Endothelial cell of umbilical vein (primary cell): ENCODE results near the gene MN1. TPM values are rescaled to one million over a fixed set of nuclear protein-coding genes. Genes with fewer than 3 reads are reported as not detected.

ENCODE experiments used
- BruUV-seq: library from RNA; stranded (reverse); fragments of 400-500 nt; replicated peaks from 2 replicates; lab custom pipeline; 2021; lab: Mats Ljungman, UMichigan
- CTCF ChIA-PET: fragments of 300-600, 350-600 bp; sonication (Branson Sonifier 250); formaldehyde crosslinking; loops from one replicate; lab custom pipeline; 2021; ENCODE audit warnings: antibody characterized with exemption, inconsistent platforms; lab: Charles Lee
- POLR2A ChIA-PET: fragments of 300-600, 350-600 bp; sonication (Branson Sonifier 250); formaldehyde crosslinking; loops from one replicate; lab custom pipeline; 2021; ENCODE audit warnings: antibody characterized with exemption, inconsistent platforms; lab: Charles Lee
- DNase-seq: peaks from one replicate; pipeline ENCODE4 v3.0.0-alpha.2; 2011; ENCODE audit warnings: low read depth, low spot score
- FAIRE-seq: peaks from 2 replicates; lab custom pipeline; 2011; peaks lifted over from hg19 to GRCh38; lab: Jason Lieb, UNC
- H2AFZ ChIP-seq: 2 replicates; pipeline ENCODE4 v1.6.0; 2012; ENCODE audit warnings: low read depth, low read length, control low read depth, inconsistent platforms
- H3K27ac ChIP-seq: 2 replicates; pipeline ENCODE4 v1.5.1; 2011; ENCODE audit warnings: low read depth, mild to moderate bottlenecking, control low read depth, low read length, moderate library complexity; ENCODE audit not compliant: insufficient read depth
- H3K27me3 ChIP-seq, 2 experiments: 2 replicates each; pipeline versions ENCODE4 v1.6.0 to v1.6.1; 2011; ENCODE audit warnings: low read length in 2 of 2, mixed read lengths in 1 of 2; ENCODE audit not compliant: control insufficient read depth in 2 of 2, insufficient read depth in 2 of 2
- H3K36me3 ChIP-seq, 2 experiments: 2 replicates in 1 of 2; 3 replicates in 1 of 2; pipeline ENCODE4 v1.5.1; 2011; ENCODE audit warnings: low read length in 2 of 2, mild to moderate bottlenecking in 1 of 2, moderate library complexity in 1 of 2; ENCODE audit not compliant: control insufficient read depth in 2 of 2, insufficient read depth in 2 of 2; ENCODE audit errors: extremely low read depth in 1 of 2
- H3K4me1 ChIP-seq: 3 replicates; pipeline ENCODE4 v1.5.1; 2011; ENCODE audit warnings: mild to moderate bottlenecking, low read length; ENCODE audit not compliant: control insufficient read depth, insufficient read depth; ENCODE audit errors: extremely low read depth
- H3K4me2 ChIP-seq: 2 replicates; pipeline ENCODE4 v1.6.1; 2011; ENCODE audit warnings: low read length, control low read depth, mixed read lengths; ENCODE audit not compliant: insufficient read depth
- H3K4me3 ChIP-seq, 3 experiments: fragments of 200-600 bp in 1 of 3; sonication (generic), shearing (Covaris generic) in 1 of 3; replicated peaks in 1 of 3; 2 replicates each; pipeline ENCODE4 v1.5.1; 2011 to 2016; ENCODE audit warnings: control low read depth in 3 of 3, low read length in 3 of 3, mild to moderate bottlenecking in 2 of 3, inconsistent platforms in 1 of 3, low read depth in 1 of 3, moderate library complexity in 1 of 3; ENCODE audit not compliant: insufficient read depth in 1 of 3
- H3K79me2 ChIP-seq: 2 replicates; pipeline ENCODE4 v1.6.0; 2012; ENCODE audit warnings: low read length, inconsistent platforms; ENCODE audit not compliant: control insufficient read depth, insufficient read depth
- H3K9ac ChIP-seq: replicated peaks from 2 replicates; pipeline ENCODE3; 2011; ENCODE audit warnings: low read length, control low read depth; ENCODE audit not compliant: insufficient read depth; ENCODE audit errors: extremely low read depth
- H3K9me1 ChIP-seq: replicated peaks from 3 replicates; pipeline ENCODE4 v1.6.0; 2011; ENCODE audit warnings: mild to moderate bottlenecking, low read length; ENCODE audit not compliant: control insufficient read depth, insufficient read depth; ENCODE audit errors: extremely low read depth
- H3K9me3 ChIP-seq: replicated peaks from 2 replicates; pipeline ENCODE4 v1.5.1; 2012; ENCODE audit warnings: low read length, inconsistent platforms; ENCODE audit not compliant: control insufficient read depth, insufficient read depth
- H4K20me1 ChIP-seq: replicated peaks from 2 replicates; pipeline ENCODE3; 2011; ENCODE audit warnings: mild to moderate bottlenecking, low read length; ENCODE audit not compliant: control insufficient read depth, insufficient read depth; ENCODE audit errors: extremely low read depth
- EZH2 ChIP-seq: IDR thresholded peaks from 2 replicates; pipeline ENCODE4 v1.6.1; 2012; ENCODE audit warnings: borderline replicate concordance, low read depth, mild to moderate bottlenecking, moderate library complexity, low read length, inconsistent platforms; ENCODE audit not compliant: severe bottlenecking
- FOS ChIP-seq: IDR thresholded peaks from 2 replicates; pipeline ENCODE4 v1.6.1; 2011; ENCODE audit warnings: mild to moderate bottlenecking, low read length, moderate library complexity, borderline replicate concordance; ENCODE audit not compliant: insufficient read depth
- GATA2 ChIP-seq: IDR thresholded peaks from 2 replicates; pipeline ENCODE4 v1.7.0; 2011; ENCODE audit warnings: low read depth, mild to moderate bottlenecking, moderate library complexity, mixed read lengths, low read length; ENCODE audit not compliant: insufficient read length, insufficient read depth
- JUN ChIP-seq: IDR thresholded peaks from 2 replicates; pipeline ENCODE4 v1.6.1; 2011; ENCODE audit warnings: borderline replicate concordance, low read depth; ENCODE audit not compliant: insufficient read length, insufficient read depth
- MYC ChIP-seq: IDR thresholded peaks from one replicate; pipeline ENCODE4 v1.6.1; 2011; ENCODE audit warnings: mild to moderate bottlenecking, low read depth, low read length
- POLR2A ChIP-seq: IDR thresholded peaks from 2 replicates; pipeline ENCODE4 v1.6.1; 2012; ENCODE audit warnings: low read depth, mild to moderate bottlenecking, control low read depth, low read length
- POLR2AphosphoS5 ChIP-seq: IDR thresholded peaks from 2 replicates; pipeline ENCODE4 v1.6.1; 2012; ENCODE audit warnings: low read depth, mild to moderate bottlenecking, control low read depth, low read length, moderate library complexity; ENCODE audit not compliant: insufficient read depth
- dilution Hi-C: fragments of 300-500 bp; cut with MboI; formaldehyde crosslinking; loops from one replicate; pipeline ENCODE4 v1.15.0; 2019; ENCODE audit warnings: low sequenced_read_pairs; ENCODE audit not compliant: extremely low pct_ligation_motif_present
- intact Hi-C: fragments of 100-400 bp; cut with micrococcal nuclease; formaldehyde crosslinking; loops from one replicate; pipeline ENCODE4 v1.10.0; 2022
- polyA plus RNA-seq, 4 experiments: library from polyadenylated mRNA; depleted of rRNA in 3 of 4; stranded (reverse) in 3 of 4; unstranded in 1 of 4; fragments of >200 nt; gene quantifications; 2 replicates each; pipeline versions ENCODE4 v1.2.1 to v1.2.3, GENCODE V29; 2011 to 2012; ENCODE audit warnings: missing spikeins in 1 of 4
- total RNA-seq: library from RNA; stranded (reverse); gene quantifications from 2 replicates; pipeline ENCODE4 v1.2.3, GENCODE V29; 2021
- TF ChIP-seq, protein P1 (sequence below): IDR thresholded peaks from 2 replicates; pipeline ENCODE4 v1.6.1; 2011; ENCODE audit not compliant: insufficient read depth, insufficient read length

The MN1 gene
- total and polyA plus RNA-seq, 2 donors (not counting 3 experiments of a cell fraction or from before 2014, with no cell fraction given), result 3.8 to 5.2 TPM

DNA sequence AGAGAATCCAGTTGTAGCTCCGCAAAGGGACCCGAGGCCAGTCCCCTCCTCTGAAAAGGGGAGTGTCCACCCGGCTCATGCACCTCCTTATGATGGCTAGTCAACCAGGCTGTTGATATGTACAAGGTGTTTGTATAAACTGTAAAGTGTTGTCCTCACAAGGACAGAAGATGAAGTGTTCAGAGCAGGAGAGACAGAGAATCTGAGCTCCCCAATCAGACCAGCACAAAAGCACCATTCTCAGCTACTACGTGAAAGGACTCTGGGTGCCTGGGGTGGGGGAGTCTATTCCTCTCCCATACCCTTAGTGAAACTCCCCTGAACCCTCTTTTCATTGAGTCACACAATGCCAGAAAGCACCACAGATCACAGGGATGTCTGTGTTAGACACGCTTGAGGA is 49.4 kb downstream of the MN1 start:
- BruUV-seq, result no TSS peak
- Histone ChIP-seq H3K79me2 (no peaks in the 10 kb centered on the region), H3K36me3 (no peaks in the 10 kb centered on the region), H3K9me3 (no peaks in the 10 kb centered on the region), H3K4me1 (no peaks in the 10 kb centered on the region), H4K20me1 (no peaks in the 10 kb centered on the region), H3K4me2 (no peak overlapping the region), H3K9me1 (no peaks in the 10 kb centered on the region), H2AFZ (no peak overlapping the region), H3K27ac (no peak overlapping the region), H3K4me3 (no peak overlapping the region), H3K9ac (no peak overlapping the region), H3K27me3 (peaks cover 0 to 4% of the 10 kb centered on the region in 2 experiments)
- dilution Hi-C loops (no loop called here), intact Hi-C loops (no loop called here)
- ChIA-PET POLR2A (interaction anchor here (0.6 kb wide), 1 partner anchor 44 kb away, joined by 5 read pairs; no protein-coding TSS in a partner anchor), CTCF (no interaction called here)
- DNase-seq, result no peak
- TF ChIP-seq POLR2A, result no peak
- TF ChIP-seq GATA2, result no peak
- TF ChIP-seq JUN, result no peak
- no peak for TF ChIP-seq POLR2AphosphoS5
- TF ChIP-seq EZH2, result no peak
- TF ChIP-seq FOS, result no peak
- TF ChIP-seq MYC, result no peak
- TF ChIP-seq, protein P1, sequence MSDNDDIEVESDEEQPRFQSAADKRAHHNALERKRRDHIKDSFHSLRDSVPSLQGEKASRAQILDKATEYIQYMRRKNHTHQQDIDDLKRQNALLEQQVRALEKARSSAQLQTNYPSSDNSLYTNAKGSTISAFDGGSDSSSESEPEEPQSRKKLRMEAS, result no peak
- FAIRE-seq, result no peak
